ENCODE data around the gene SMC6. TPM values are rescaled to one million over a fixed set of nuclear protein-coding genes. Genes with fewer than 3 reads are reported as not detected.
A peak's percentile ranks its signal among the peaks of the same experiment; 100 is the strongest.

The SMC6 gene
- total RNA-seq, 2 donors from 2014 or later: 10.4 to 13.4 TPM

- Histone ChIP-seq H3K27ac (no peak overlapping the region), H3K4me1 (ENCODE audit: control insufficient read depth in 1 of 2, low read depth in 2 of 2) (peaks cover 7 to 10% of the 10 kb centered on the region in 2 donors), H3K9me3 (no peaks in the 10 kb centered on the region), H3K27me3 (replicated peaks; ENCODE audit: insufficient read depth) (no peaks in the 10 kb centered on the region), H3K4me3 (no peak overlapping the region), H3K36me3 (no peaks in the 10 kb centered on the region)
- TF ChIP-seq CTCF (IDR thresholded peaks at IDR 0.05): no peak
- DNase-seq (ENCODE audit: low spot score) (no peak), ATAC-seq (ENCODE audit: insufficient number of reproducible peaks, low FRiP score, low read depth) (no peak)
Observed at GRCh38 chr2:17646838-17647701, 106.5 kb downstream of the SMC6 start.

GRCh38 chr2:17646081-17646554, 107.5 kb downstream of the SMC6 start:
- Histone ChIP-seq H3K4me3 (peak overlapping the region; percentile 17), H3K9me3 (no peaks in the 10 kb centered on the region), H3K4me1 (ENCODE audit: control insufficient read depth in 1 of 2, low read depth in 2 of 2) (peaks cover 7 to 10% of the 10 kb centered on the region in 2 donors), H3K27ac (no peak overlapping the region), H3K36me3 (no peaks in the 10 kb centered on the region), H3K27me3 (replicated peaks; ENCODE audit: insufficient read depth) (no peaks in the 10 kb centered on the region)
- ATAC-seq (ENCODE audit: insufficient number of reproducible peaks, low FRiP score, low read depth): peak; percentile 72
- peak; percentile 85 for TF ChIP-seq CTCF (IDR thresholded peaks at IDR 0.05)
- DNase-seq (ENCODE audit: low spot score): no peak

GRCh38 chr2:17644997-17645720, 108.5 kb downstream of the SMC6 start:
- no peak for TF ChIP-seq CTCF (IDR thresholded peaks at IDR 0.05)
- ATAC-seq (ENCODE audit: insufficient number of reproducible peaks, low FRiP score, low read depth) (no peak), DNase-seq (ENCODE audit: low spot score) (no peak)
- Histone ChIP-seq H3K4me3 (no peak overlapping the region), H3K27ac (no peak overlapping the region), H3K9me3 (no peaks in the 10 kb centered on the region), H3K36me3 (no peaks in the 10 kb centered on the region), H3K27me3 (replicated peaks; ENCODE audit: insufficient read depth) (no peaks in the 10 kb centered on the region), H3K4me1 (ENCODE audit: control insufficient read depth in 1 of 2, low read depth in 2 of 2) (peaks cover 7 to 10% of the 10 kb centered on the region in 2 donors)

- H3K36me3 ChIP-seq: no peaks in the 10 kb centered on the region
- H3K4me1 ChIP-seq (ENCODE audit: control insufficient read depth in 1 of 2, low read depth in 2 of 2): peaks cover 7 to 10% of the 10 kb centered on the region in 2 donors
- DNase-seq (ENCODE audit: low spot score) (no peak), ATAC-seq (ENCODE audit: insufficient number of reproducible peaks, low FRiP score, low read depth) (peak; percentile 64)
- no peak overlapping the region for H3K4me3 ChIP-seq
- H3K27ac ChIP-seq: no peak overlapping the region
- H3K27me3 ChIP-seq (replicated peaks; ENCODE audit: insufficient read depth): no peaks in the 10 kb centered on the region
- no peaks in the 10 kb centered on the region for H3K9me3 ChIP-seq
- TF ChIP-seq CTCF (IDR thresholded peaks at IDR 0.05): no peak
Observed at GRCh38 chr2:17643031-17643615, 110.5 kb downstream of the SMC6 start.

- no peaks in the 10 kb centered on the region for H3K27me3 ChIP-seq (replicated peaks; ENCODE audit: insufficient read depth)
- H3K4me1 ChIP-seq (ENCODE audit: control insufficient read depth in 1 of 2, low read depth in 2 of 2): peaks cover 7 to 10% of the 10 kb centered on the region in 2 donors
- ATAC-seq (ENCODE audit: insufficient number of reproducible peaks, low FRiP score, low read depth): no peak
- TF ChIP-seq CTCF (IDR thresholded peaks at IDR 0.05): no peak
- DNase-seq (ENCODE audit: low spot score): no peak
- H3K9me3 ChIP-seq: no peaks in the 10 kb centered on the region
- no peak overlapping the region for H3K27ac ChIP-seq
- H3K36me3 ChIP-seq: no peaks in the 10 kb centered on the region
- H3K4me3 ChIP-seq: no peak overlapping the region
Observed at GRCh38 chr2:17640406-17640805, 113.2 kb downstream of the SMC6 start.
